ENCODE results near the gene NSUN3.

GRCh38 chr3:94110854-94111253 lies 48.0 kb downstream of the NSUN3 start:
- TF ChIP-seq, protein P1, sequence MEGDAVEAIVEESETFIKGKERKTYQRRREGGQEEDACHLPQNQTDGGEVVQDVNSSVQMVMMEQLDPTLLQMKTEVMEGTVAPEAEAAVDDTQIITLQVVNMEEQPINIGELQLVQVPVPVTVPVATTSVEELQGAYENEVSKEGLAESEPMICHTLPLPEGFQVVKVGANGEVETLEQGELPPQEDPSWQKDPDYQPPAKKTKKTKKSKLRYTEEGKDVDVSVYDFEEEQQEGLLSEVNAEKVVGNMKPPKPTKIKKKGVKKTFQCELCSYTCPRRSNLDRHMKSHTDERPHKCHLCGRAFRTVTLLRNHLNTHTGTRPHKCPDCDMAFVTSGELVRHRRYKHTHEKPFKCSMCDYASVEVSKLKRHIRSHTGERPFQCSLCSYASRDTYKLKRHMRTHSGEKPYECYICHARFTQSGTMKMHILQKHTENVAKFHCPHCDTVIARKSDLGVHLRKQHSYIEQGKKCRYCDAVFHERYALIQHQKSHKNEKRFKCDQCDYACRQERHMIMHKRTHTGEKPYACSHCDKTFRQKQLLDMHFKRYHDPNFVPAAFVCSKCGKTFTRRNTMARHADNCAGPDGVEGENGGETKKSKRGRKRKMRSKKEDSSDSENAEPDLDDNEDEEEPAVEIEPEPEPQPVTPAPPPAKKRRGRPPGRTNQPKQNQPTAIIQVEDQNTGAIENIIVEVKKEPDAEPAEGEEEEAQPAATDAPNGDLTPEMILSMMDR (IDR thresholded peaks at IDR 0.05 in 4 of 5, conservative IDR thresholded peaks at IDR 0.05 in 1 of 5): no peak
- TF ChIP-seq POLR2A (IDR thresholded peaks at IDR 0.05): no peak
